Measurements from ENCODE around the gene SHOC2. TPM values are rescaled to one million over a fixed set of nuclear protein-coding genes. Genes with fewer than 3 reads are reported as not detected.

SHOC2 gene
- total and polyA plus RNA-seq, 7 donors = 20.0 to 45.8 (median 35.4) TPM

GRCh38 chr10:110872145-110872983, 47.0 kb upstream of the SHOC2 start:
- intact Hi-C loops (cut with DNase I) = loop anchor here (5.0 kb wide), 3 partner anchors 45 to 70 kb away; no protein-coding TSS in a partner anchor

DNA sequence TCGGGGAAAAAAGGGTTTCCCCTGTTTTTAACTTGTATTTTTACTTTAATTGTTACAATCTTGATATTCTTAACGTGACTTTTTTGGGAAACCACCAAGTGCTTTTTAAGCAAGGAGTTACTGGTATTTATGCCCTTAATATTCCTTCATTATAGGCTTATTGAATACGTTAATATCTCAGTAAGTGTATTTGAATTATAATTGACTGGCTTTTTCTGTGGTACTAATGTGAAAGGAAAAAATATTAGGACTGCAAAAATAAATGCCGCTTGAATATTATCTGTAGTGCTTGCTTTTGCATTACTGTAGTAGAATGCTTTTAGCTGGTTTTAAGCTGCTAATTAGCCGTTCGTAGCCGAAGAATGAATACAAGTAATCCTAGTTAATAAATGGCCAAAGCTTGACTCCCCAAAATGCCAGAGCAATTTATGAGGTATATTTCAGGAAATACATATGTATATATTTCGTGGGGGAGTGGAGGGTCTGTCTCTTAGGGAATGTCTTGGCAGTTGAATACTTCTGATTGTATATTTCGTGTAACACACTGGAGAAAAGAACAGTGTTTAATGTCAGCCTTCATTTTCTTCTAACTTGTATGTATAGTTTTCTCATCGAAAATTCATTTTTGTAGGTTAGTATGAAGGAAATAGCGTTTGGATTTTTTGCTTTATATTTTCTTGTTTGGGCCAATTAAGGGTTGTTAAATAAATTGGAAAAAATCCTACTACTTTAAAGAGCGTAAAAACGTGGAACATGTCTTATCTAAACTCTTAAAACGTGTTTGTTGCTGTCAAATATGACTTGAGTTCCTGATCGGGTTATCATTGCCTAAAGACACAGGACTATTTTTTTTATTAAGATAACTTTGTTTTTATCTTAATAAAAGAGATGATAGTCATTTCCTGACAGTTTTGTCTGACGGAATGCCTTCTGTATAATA, 46.1 kb upstream of the SHOC2 start:
- 7 to 9% (median 7%) methylated on average over 16 of the region's 16 CpGs for WGBS, 3 donors
- intact Hi-C loops (cut with DNase I) = loop anchor here (5.0 kb wide), 3 partner anchors 46 to 71 kb away; no protein-coding TSS in a partner anchor
- Histone ChIP-seq H3K4me1 (peaks cover 22% of the 10 kb centered on the region), H3K36me3 (ENCODE audit: insufficient read depth in 1 of 2, low read depth in 1 of 2) (peaks cover 0 to 20% of the 10 kb centered on the region in 2 donors), H3K27me3 (ENCODE audit: insufficient read depth in 3 of 3, low read length in 2 of 3) (no peaks in the 10 kb centered on the region), H3K9me3 (no peaks in the 10 kb centered on the region), H3K27ac (peak overlapping the region; percentile 96), H3K4me3 (peak overlapping the region; percentile 96)
- ATAC-seq (no peak), DNase-seq (no peak)
- TF ChIP-seq CTCF (IDR thresholded peaks at IDR 0.05) = no peak

More at GRCh38 chr10:110872145-110872983, 47.0 kb upstream of the SHOC2 start:
- Histone ChIP-seq H3K36me3 (ENCODE audit: insufficient read depth in 1 of 2, low read depth in 1 of 2) (peaks cover 0 to 13% of the 10 kb centered on the region in 2 donors), H3K4me1 (peaks cover 22% of the 10 kb centered on the region), H3K4me3 (peak overlapping the region; percentile 96), H3K9me3 (no peaks in the 10 kb centered on the region), H3K27ac (peak overlapping the region; percentile 96), H3K27me3 (ENCODE audit: insufficient read depth in 3 of 3, low read length in 2 of 3) (no peaks in the 10 kb centered on the region)
- DNase-seq = peak; percentile 63 to 82
- 0 to 1% (median 0%) methylated on average over 50 to 70 of the region's 70 CpGs for WGBS, 3 donors
- ATAC-seq = peak; percentile 68 to 79 (median 74)
- no peak for TF ChIP-seq CTCF (IDR thresholded peaks at IDR 0.05)

DNA sequence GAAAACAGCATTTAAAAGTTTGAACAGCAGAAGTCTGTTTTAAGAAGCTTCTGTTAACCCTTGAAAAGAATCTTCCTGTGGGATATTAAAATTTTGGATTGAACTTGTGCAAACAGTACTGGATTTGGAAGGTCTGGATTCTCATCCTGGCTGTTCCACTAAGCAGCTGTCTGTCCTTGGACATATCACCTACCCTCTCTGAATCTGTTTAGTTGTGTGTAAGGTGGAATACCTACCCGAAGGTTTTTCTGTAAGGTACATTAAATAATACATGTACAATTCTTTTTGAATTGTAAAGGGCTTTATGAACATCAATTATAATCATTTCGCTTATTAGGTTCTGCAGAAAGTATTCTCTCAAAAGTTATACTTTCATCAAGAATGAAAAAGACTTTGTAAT, 45.5 kb upstream of the SHOC2 start:
- no peak for TF ChIP-seq CTCF (IDR thresholded peaks at IDR 0.05)
- WGBS, 3 donors = 47 to 57% (median 54%) methylated on average over 2 of the region's 2 CpGs
- DNase-seq = no peak
- Histone ChIP-seq H3K27ac (no peak overlapping the region), H3K36me3 (ENCODE audit: insufficient read depth in 1 of 2, low read depth in 1 of 2) (peaks cover 0 to 27% of the 10 kb centered on the region in 2 donors), H3K4me1 (peaks cover 22% of the 10 kb centered on the region), H3K27me3 (ENCODE audit: insufficient read depth in 3 of 3, low read length in 2 of 3) (no peaks in the 10 kb centered on the region), H3K9me3 (no peaks in the 10 kb centered on the region), H3K4me3 (peak overlapping the region; percentile 96)
- intact Hi-C loops (cut with DNase I) = loop anchor here (5.0 kb wide), 3 partner anchors 47 to 72 kb away; no protein-coding TSS in a partner anchor
- no peak for ATAC-seq

- 70 to 73% (median 72%) methylated on average over 2 of the region's 2 CpGs for WGBS, 3 donors
- no peak for TF ChIP-seq CTCF (IDR thresholded peaks at IDR 0.05)
- H3K36me3 ChIP-seq (ENCODE audit: insufficient read depth in 1 of 2, low read depth in 1 of 2) = peaks cover 0 to 31% of the 10 kb centered on the region in 2 donors
- no peak overlapping the region for H3K4me3 ChIP-seq
- no peak for DNase-seq
- H3K4me1 ChIP-seq = peaks cover 19% of the 10 kb centered on the region
- H3K27ac ChIP-seq = no peak overlapping the region
- intact Hi-C loops (cut with DNase I) = no loop called here
- H3K9me3 ChIP-seq = no peaks in the 10 kb centered on the region
- no peak for ATAC-seq
- H3K27me3 ChIP-seq (ENCODE audit: insufficient read depth in 3 of 3, low read length in 2 of 3) = no peaks in the 10 kb centered on the region
Measured at GRCh38 chr10:110876000-110876399, 43.4 kb upstream of the SHOC2 start.
